ENCODE measurements around the gene ZNF768. TPM values are rescaled to one million over a fixed set of nuclear protein-coding genes. Genes with fewer than 3 reads are reported as not detected.

Gene ZNF768
- total RNA-seq, 4 donors from 2014 or later: 8.8 to 41.3 (median 28.5) TPM

DNA sequence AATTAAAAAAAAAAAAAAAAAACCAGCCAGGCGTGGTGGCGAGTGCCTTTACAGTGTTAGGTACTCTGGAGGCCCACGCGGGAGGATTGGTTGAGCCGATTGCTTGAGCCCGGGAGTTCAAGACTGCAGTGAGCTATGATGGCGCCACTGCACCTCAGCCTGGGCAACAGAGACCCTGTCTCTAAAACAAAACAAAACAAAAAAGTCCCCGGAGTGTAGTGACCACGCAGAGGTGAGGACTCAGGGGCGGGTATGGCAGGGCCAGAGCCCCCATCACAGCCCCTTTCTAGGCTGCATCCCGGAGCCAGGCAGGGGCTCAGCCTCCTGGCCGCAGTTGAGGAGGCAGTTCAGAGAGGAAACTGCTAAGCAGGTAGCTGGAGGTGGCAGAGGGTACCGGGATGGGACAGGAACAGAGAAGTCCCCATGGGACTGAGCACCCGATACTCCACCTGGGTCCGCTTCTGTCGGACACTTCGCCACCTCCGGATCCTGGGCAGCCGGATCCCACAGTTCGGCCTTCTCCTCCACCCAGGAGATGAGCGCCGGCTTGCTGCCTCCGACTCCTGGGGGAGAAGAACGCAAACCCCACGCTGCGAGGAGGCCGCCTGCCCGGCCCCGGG, 7.5 kb upstream of the ZNF768 start:
- H3K4me3 ChIP-seq: peak overlapping the region; percentile 51 to 81
- intact Hi-C loops (cut with DNase I; ENCODE audit: low total_unique reads): no loop called here
- no peaks in the 10 kb centered on the region for H3K4me1 ChIP-seq
- H3K9me3 ChIP-seq: no peaks in the 10 kb centered on the region
- H3K27ac ChIP-seq: peak overlapping the region; percentile 91 to 96
- DNase-seq: no peak
- H3K36me3 ChIP-seq: no peaks in the 10 kb centered on the region
- TF ChIP-seq POLR2A (IDR thresholded peaks at IDR 0.05): no peak
- TF ChIP-seq, protein P1, sequence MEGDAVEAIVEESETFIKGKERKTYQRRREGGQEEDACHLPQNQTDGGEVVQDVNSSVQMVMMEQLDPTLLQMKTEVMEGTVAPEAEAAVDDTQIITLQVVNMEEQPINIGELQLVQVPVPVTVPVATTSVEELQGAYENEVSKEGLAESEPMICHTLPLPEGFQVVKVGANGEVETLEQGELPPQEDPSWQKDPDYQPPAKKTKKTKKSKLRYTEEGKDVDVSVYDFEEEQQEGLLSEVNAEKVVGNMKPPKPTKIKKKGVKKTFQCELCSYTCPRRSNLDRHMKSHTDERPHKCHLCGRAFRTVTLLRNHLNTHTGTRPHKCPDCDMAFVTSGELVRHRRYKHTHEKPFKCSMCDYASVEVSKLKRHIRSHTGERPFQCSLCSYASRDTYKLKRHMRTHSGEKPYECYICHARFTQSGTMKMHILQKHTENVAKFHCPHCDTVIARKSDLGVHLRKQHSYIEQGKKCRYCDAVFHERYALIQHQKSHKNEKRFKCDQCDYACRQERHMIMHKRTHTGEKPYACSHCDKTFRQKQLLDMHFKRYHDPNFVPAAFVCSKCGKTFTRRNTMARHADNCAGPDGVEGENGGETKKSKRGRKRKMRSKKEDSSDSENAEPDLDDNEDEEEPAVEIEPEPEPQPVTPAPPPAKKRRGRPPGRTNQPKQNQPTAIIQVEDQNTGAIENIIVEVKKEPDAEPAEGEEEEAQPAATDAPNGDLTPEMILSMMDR (IDR thresholded peaks at IDR 0.05): no peak
- H3K27me3 ChIP-seq: no peaks in the 10 kb centered on the region

DNA sequence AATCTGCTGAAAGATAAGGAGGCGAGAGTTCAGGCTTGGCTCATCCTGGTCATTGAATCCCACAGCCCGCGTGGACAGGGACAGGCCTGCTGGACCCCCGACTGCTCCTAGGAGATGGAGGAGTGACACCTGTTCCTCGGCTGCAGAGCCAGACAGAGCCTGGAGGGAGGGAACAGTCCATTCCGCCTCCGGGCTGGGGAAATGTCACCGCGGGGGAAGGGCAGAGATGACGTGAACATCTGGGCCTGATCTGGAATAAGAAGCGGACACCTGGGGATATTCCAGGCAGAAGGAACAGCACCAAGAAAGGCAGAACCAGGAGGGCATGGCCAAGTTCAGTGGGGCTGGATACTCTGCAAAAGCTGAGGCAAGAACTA, 6.8 kb upstream of the ZNF768 start:
- no peak overlapping the region for H3K4me3 ChIP-seq
- DNase-seq: no peak
- intact Hi-C loops (cut with DNase I; ENCODE audit: low total_unique reads): no loop called here
- H3K9me3 ChIP-seq: no peaks in the 10 kb centered on the region
- H3K27me3 ChIP-seq: no peaks in the 10 kb centered on the region
- peak overlapping the region in 1 of 2 donors; percentile 96 for H3K27ac ChIP-seq
- no peaks in the 10 kb centered on the region for H3K36me3 ChIP-seq
- TF ChIP-seq, protein P1 (IDR thresholded peaks at IDR 0.05): no peak
- TF ChIP-seq POLR2A (IDR thresholded peaks at IDR 0.05): no peak
- H3K4me1 ChIP-seq: no peaks in the 10 kb centered on the region

DNA sequence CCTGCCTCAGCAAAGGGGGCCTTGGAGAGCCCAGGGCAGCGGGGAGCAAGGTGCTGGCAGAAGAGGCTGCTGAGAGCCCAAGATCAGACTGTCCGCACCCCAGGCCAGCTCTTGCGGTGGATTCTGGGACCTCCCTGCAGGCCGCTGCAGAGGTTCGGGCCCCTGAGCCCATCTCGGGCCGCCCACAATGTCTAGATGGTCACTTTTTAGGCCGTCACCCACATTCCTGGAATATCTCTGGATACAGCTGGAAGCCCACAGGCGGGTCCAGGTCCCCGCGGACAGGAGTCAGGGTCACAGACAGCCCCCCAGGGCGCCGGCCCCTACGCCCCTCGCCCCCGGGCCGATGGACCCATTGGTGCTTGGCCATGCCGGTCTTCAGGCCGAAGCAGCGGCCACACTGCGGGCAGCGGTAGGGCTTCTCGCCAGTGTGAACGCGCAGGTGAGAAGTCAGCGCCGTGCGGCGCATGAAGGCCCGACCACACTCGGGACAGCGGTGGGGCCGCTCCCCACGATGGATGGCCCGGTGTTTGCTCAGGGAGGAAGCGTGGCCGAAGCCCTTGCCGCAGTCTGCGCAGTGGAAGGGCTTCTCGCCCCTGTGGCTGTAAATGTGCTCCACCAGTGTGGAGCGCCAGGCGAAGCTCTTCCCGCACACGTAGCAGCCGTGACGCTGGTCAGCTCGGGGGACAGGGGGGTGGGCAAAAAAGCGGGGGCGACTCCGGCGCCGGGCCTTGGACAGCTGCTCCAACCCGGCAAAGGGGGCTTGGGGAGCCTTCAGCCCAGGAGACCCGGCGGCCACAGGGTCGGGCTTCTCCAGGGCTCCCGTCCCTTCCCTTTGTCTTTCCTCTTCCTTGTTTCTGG, 6.1 kb upstream of the ZNF768 start:
- Histone ChIP-seq H3K36me3 (no peaks in the 10 kb centered on the region), H3K27me3 (no peaks in the 10 kb centered on the region), H3K27ac (no peak overlapping the region), H3K9me3 (no peaks in the 10 kb centered on the region), H3K4me1 (peaks cover 0 to 6% of the 10 kb centered on the region in 2 donors), H3K4me3 (no peak overlapping the region)
- DNase-seq: no peak
- TF ChIP-seq, protein P1 (IDR thresholded peaks at IDR 0.05): no peak
- no peak for TF ChIP-seq POLR2A (IDR thresholded peaks at IDR 0.05)
- intact Hi-C loops (cut with DNase I; ENCODE audit: low total_unique reads): no loop called here

- no peak for DNase-seq
- Histone ChIP-seq H3K4me1 (peaks cover 0 to 6% of the 10 kb centered on the region in 2 donors), H3K27ac (no peak overlapping the region), H3K36me3 (no peaks in the 10 kb centered on the region), H3K4me3 (no peak overlapping the region), H3K27me3 (no peaks in the 10 kb centered on the region), H3K9me3 (no peaks in the 10 kb centered on the region)
- TF ChIP-seq POLR2A (IDR thresholded peaks at IDR 0.05): no peak
- TF ChIP-seq, protein P1 (IDR thresholded peaks at IDR 0.05): no peak
- intact Hi-C loops (cut with DNase I; ENCODE audit: low total_unique reads): no loop called here
These were observed 4.0 kb upstream of the ZNF768 start for GRCh38 chr16:30530163-30531037.

Data from uterus (tissue), 4 donors.